ENCODE measurements around the gene PLCL2. TPM values are rescaled to one million over a fixed set of nuclear protein-coding genes. Genes with fewer than 3 reads are reported as not detected.

PLCL2 gene
- total and polyA plus RNA-seq, 11 donors: 10.4 to 80.9 (median 53.0) TPM

- 56 to 74% (median 63%) methylated on average over 7 of the region's 7 CpGs for WGBS, 4 donors
- ATAC-seq (no peak), DNase-seq (no peak)
- H3K27me3 ChIP-seq: no peaks in the 10 kb centered on the region
- TF ChIP-seq CTCF (IDR thresholded peaks at IDR 0.05) (no peak), POLR2A (IDR thresholded peaks at IDR 0.05) (no peak)
- peaks cover 0 to 81% (median 48%) of the 10 kb centered on the region in 12 donors for H3K4me1 ChIP-seq
- peak overlapping the region in 1 of 12 donors; percentile 21 for H3K27ac ChIP-seq
- peaks cover 0 to 4% (median 0%) of the 10 kb centered on the region in 12 donors for H3K9me3 ChIP-seq
- no peak overlapping the region for H3K4me3 ChIP-seq
- intact Hi-C loops (cut with DNase I): no loop called here
- no peaks in the 10 kb centered on the region for H3K36me3 ChIP-seq
Measured at GRCh38 chr3:16932877-16933276, 48.1 kb downstream of the PLCL2 start.

GRCh38 chr3:16935781-16936180, 51.0 kb downstream of the PLCL2 start:
- no peak for ATAC-seq
- Histone ChIP-seq H3K36me3 (no peaks in the 10 kb centered on the region), H3K4me1 (peaks cover 0 to 80% (median 45%) of the 10 kb centered on the region in 12 donors), H3K4me3 (no peak overlapping the region), H3K27me3 (no peaks in the 10 kb centered on the region), H3K9me3 (peaks cover 0 to 4% (median 0%) of the 10 kb centered on the region in 12 donors), H3K27ac (no peak overlapping the region)
- 32 to 66% (median 48%) methylated on average over 1 of the region's 1 CpG for WGBS, 4 donors
- intact Hi-C loops (cut with DNase I): no loop called here
- no peak for DNase-seq
- TF ChIP-seq POLR2A (IDR thresholded peaks at IDR 0.05) (no peak), CTCF (IDR thresholded peaks at IDR 0.05) (no peak)

GRCh38 chr3:16936233-16936632, 51.5 kb downstream of the PLCL2 start:
- H3K4me1 ChIP-seq: peaks cover 0 to 81% (median 45%) of the 10 kb centered on the region in 12 donors
- H3K27ac ChIP-seq: no peak overlapping the region
- H3K36me3 ChIP-seq: no peaks in the 10 kb centered on the region
- TF ChIP-seq POLR2A (IDR thresholded peaks at IDR 0.05) (no peak), CTCF (IDR thresholded peaks at IDR 0.05) (no peak)
- H3K27me3 ChIP-seq: no peaks in the 10 kb centered on the region
- intact Hi-C loops (cut with DNase I): no loop called here
- H3K9me3 ChIP-seq: peaks cover 0 to 4% (median 0%) of the 10 kb centered on the region in 12 donors
- WGBS, 4 donors: 45 to 58% (median 55%) methylated on average over 2 of the region's 2 CpGs
- ATAC-seq: no peak
- no peak overlapping the region for H3K4me3 ChIP-seq
- DNase-seq: no peak

- Histone ChIP-seq H3K27ac (no peak overlapping the region), H3K36me3 (no peaks in the 10 kb centered on the region), H3K9me3 (peaks cover 0 to 2% (median 0%) of the 10 kb centered on the region in 12 donors), H3K27me3 (no peaks in the 10 kb centered on the region), H3K4me3 (no peak overlapping the region), H3K4me1 (peaks cover 0 to 86% (median 46%) of the 10 kb centered on the region in 12 donors)
- DNase-seq (no peak), ATAC-seq (no peak)
- TF ChIP-seq CTCF (IDR thresholded peaks at IDR 0.05) (no peak), POLR2A (IDR thresholded peaks at IDR 0.05) (no peak)
- intact Hi-C loops (cut with DNase I): no loop called here
- 72 to 82% (median 78%) methylated on average over 7 of the region's 7 CpGs for WGBS, 4 donors
Measured at GRCh38 chr3:16936676-16937230, 52.0 kb downstream of the PLCL2 start.
